ENCODE results near the gene GSTM3. TPM values are rescaled to one million over a fixed set of nuclear protein-coding genes. Genes with fewer than 3 reads are reported as not detected.
"Not testable (repeated sequence)": the region's sequence is repeated elsewhere in the genome, so short reads cannot be mapped to it uniquely, and the experiment has no call there.

Gene GSTM3
- total RNA-seq, 1 donor from 2014 or later: 82.6 TPM

- no peak for DNase-seq (ENCODE audit: low spot score)
Measured at GRCh38 chr1:109775398-109775797, 34.6 kb upstream of the GSTM3 start.

GRCh38 chr1:109773900-109774485 is 33.2 kb upstream of the GSTM3 start:
- DNase-seq (ENCODE audit: low spot score): no peak

DNA sequence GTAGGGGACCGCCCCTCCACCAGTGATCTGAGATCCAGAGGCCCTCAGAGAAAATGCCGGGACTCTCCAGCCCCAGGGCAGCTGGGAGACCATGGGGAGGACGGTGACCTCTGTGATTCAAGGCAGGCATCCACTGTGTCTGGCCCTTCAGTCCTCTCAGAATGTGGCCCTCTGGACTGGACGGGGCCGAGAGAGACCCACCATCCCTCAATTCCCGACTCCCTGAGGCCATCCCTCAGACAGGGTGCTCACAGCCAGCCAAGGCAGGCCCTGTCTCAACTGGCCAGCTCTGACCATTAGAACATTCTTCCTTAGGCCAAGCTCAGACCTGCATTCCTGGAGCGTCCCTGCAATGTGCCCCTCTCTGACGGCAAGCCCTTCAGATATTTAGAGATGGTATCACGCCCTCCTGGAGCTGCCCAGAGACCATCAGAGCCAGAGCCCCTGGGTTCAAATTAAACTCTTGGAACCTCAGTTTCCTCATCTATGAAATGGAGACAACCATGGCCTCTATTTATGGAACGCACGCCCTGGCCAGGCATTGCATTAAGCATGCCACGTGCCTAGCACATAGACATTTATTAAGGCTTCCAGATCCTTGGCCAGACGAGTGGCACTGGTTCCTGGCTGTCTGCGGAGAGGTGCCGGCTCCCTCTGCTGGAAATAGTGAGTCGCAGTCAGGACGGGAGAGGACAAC is 32.5 kb upstream of the GSTM3 start:
- peak; percentile 94 for DNase-seq (ENCODE audit: low spot score)

- DNase-seq (ENCODE audit: low spot score): no peak
Measured at GRCh38 chr1:109772658-109773202, 31.9 kb upstream of the GSTM3 start.

DNA sequence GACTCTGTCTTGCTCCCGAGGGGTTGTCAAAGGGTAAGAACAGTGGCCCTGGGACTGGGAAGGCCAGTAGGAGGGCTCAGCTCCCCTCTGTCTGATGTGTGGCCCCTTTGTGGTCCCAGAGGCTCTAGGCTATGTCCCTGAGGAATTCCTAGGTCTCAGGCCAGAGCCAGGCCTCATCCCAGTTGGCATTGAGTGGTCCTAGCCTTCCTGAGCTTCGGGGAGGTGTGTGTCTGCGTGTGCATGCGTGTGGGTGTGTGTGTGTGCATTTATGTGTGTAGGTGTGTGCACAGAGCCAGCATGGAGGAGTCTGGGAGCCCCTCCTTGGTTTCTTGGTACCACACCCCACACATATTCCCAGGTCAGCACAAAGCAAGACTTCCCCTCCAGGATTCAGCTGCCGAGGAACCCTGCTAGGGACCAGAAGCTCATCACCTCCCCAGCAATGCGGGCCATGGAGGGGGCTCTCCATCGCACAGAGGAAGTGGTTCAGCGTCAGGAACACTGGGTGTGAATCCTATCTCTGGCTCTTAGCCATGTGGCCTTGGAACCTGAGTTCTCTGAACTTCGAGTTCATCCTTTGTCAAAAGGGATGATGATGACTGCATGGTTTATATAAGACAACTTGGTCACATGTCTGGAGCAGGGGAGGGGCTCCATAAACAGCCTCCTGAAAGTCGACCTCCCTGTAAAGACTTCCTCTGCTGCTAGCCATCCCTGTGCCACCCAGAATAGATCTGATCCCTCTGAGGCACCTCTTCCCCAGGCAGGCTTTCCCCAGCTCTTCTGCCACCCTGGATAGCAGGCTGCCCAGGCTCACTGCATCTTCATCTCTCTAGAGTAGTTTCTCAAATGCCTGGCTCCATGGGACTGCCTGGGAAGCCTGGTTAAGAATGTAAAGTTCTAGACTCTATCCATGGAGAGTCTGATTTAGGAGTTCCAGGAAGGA is 31.1 kb upstream of the GSTM3 start:
- DNase-seq (ENCODE audit: low spot score): no peak

DNA sequence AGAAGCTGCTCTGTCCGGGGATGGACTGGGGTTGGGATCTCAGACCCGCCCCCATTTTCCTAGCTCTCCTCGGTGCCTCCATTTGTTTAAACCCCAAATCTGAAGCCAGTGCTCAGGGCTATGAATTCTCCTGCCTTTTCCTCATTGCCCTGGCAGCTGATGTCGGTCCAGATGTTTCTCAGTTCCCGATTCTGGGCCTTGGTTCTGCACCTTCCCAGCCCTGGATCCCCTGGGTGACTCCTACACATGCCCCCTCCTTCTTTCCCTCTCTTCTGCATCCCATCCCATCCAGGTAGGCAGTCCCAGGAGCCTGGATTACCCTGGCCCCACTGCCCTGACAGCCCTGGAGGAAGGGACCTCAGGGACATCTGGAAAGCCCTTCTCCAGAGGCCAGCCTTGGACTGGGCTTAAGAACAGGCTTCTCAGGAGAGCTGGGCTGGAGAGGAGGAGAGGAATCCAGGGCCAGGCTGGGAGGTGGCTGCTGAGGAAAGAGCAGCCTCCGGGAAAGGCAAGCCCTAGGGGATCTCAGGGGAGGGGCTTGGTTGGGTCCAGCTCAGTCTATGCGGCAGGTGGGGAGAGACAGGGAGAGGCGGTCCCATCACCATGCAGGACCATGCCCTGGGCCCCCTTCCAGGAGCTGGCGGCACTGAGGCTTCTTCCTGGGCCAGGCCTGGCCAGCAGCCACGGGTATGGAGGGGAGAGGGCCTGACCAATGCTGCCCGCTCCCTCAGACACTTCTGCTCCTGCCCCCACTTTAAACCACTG is 29.7 kb upstream of the GSTM3 start:
- no peak for DNase-seq (ENCODE audit: low spot score)

DNA sequence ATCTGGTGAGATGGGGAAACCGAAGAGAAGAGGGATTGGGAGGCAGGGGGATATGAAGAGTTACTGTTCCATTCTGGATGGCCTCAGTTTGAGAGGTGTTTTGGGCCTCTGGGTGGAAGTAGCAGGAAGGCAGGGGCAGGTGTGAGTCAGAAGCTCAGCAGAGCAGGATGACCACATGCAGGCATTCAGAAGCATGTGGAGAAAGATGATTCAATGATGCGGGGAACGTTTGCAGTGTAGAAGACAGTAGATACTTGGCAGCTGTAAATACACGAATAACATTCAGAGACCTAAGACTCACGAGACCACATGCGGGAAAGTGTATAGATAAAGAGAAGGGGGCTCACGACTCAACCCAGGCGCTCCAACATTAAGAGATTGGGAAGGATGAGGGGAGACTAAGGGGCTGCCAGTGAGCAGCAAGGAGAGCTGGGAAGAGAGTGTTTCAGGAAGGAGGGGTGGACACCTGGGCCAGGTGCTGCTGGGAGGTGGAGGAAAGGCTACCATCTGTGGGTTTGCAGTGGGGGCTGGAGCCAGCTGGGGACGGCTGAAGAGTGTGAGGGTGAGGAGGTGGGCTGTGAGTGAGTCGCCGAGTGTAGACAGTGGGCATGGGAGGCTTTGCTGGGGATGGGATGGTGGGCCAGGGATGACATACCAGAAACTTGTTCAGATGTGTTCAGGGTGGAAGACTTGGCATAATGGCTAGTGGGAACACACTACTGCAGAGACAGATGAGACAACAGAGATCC is 28.7 kb upstream of the GSTM3 start:
- no peak for DNase-seq (ENCODE audit: low spot score)

DNA sequence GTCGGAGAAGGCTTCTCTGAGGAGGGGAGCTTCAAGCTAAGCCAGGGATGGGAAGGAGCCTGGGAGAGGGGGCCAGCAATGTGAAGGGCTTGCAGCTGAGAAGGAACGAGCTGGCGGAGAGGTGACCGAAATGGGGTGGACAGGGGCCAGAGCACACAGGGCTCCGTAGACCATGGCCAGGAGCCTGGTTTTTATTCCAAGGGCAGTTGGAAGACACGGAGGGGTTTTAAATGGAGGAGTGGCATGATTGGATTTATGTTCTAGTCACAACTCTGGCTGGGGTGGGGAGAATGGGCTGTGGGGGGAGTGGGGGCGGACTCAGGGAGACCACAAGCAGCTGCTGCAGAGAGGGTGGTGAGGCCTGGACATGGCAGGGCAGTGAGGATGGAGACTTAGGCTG is 28.0 kb upstream of the GSTM3 start:
- DNase-seq (ENCODE audit: low spot score): no peak

DNA sequence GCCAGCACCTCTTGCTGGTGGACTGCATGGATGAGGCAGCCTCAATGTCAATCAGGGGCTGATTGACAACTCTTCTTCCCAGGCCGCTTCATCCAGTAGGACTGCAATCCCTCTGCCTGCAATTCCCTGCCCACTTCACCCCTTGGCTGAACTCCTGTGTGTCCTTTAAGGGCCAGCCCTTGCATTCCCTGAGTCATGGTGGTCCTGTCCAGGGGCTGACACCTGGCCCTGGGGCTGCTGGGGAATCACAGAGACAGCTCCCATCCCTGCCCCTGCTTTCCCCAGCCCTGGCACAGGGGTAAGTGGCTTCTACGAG is 27.5 kb upstream of the GSTM3 start:
- DNase-seq (ENCODE audit: low spot score): no peak

GRCh38 chr1:109767637-109768334 is 26.9 kb upstream of the GSTM3 start:
- no peak for DNase-seq (ENCODE audit: low spot score)

DNA sequence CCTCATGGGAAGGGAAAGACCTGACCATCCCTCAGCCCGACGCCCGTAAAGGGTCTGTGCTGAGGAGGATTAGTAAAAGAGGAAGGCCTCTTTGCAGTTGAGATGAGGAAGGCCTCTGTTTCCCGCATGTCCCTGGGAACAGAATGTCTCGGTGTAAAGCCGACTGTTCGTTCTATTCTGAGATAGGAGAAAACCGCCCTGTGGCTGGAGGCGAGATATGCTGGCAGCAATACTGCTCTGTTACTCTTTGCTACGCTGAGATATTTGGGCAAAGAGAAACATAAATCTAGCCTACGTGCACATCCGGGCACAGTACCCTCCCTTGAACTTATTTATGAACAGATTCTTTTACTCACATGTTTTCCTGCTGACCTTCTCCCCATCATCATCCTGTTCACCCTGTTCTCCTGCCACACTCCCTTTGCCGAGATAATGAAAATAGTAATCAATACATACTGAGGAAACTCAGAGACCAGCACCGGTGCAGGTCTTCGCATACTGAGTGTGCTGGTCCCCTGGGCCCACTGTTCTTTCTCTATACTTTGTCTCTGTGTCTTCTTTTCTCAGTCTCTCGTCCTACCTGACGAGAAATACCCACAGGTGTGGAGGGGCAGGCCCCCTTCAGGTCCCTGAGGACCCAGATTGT is 26.3 kb upstream of the GSTM3 start:
- not testable (repeated sequence) for DNase-seq (ENCODE audit: low spot score)

DNA sequence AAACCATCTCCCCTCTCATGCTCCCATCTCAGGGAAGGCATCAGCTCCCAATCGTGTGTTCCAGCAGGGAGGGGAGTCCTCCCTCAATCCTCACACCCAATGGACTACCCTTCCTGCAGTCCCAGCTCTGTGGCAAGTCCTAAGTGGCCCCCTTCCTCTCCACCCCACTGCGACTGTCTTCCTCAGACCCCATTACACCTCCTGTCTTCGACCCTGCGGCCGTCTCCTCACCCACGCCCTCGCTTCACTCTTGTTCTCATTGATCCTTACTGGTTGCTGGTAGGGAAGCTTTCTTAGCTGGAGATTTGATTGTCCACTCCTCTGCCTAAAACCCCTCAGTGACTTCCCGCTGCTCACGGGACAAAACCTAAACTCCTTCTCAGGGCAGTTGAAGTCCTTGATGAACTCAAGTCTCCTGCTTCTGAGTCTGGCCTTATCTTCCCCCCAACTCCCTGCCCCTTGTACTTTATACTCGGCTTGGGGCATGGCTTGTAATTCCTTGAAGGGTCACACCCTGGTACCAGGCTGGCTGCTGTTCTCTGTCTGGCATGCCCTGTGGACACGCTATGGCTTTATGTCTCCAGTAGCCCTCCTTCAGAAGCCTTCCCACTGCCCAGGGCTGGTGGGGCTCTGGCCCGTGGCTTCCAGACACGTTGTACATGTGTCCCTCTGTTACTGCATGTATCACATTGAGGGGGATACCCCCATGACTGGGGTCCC is 25.2 kb upstream of the GSTM3 start:
- DNase-seq (ENCODE audit: low spot score): no peak

GRCh38 chr1:109765483-109765815 is 24.6 kb upstream of the GSTM3 start:
- no peak for DNase-seq (ENCODE audit: low spot score)

DNA sequence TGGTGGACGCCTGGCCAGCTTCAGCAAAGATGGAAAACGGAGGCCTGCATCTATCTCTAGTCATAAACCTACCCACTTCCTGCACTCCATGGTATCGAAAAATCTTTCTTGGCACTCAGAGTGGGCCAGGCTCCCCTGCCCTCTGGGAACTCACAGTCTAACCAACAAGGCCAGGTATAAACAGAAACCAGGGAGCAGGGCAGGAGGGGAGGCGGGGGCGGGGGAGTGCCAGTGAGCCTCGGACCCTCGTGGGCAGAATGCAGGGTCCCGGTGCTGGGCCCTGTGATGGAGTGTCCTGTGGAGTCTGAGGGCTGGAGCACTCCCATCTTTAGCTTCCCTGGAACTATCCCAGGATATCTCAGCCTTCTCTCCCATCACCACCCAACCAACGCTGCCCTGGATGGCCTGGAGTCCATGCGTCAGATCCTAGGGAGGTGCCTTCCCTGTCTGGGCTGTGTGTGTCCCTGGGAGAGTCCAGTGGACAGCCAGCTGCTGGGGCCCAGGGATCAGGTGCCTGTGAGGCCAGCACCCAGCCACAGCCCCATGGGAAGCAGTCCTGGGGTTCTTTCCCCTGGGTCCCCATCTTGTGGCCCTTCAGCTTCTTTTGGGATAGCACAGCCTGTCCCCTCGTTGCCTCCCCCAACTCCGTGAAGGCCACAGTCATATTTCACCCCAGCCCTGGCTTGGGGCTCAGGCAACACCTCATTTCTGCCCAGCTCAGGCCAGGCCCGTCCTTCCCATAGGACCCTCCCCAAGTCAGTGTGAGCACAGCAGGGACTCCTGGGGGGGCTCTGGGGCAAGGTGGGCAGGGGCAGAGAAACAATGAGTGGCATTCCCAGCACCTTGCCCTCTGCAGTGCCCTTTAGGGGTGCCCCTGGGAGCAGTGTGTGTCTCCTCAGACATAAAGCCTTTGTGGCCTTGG is 24.0 kb upstream of the GSTM3 start:
- no peak for DNase-seq (ENCODE audit: low spot score)

DNA sequence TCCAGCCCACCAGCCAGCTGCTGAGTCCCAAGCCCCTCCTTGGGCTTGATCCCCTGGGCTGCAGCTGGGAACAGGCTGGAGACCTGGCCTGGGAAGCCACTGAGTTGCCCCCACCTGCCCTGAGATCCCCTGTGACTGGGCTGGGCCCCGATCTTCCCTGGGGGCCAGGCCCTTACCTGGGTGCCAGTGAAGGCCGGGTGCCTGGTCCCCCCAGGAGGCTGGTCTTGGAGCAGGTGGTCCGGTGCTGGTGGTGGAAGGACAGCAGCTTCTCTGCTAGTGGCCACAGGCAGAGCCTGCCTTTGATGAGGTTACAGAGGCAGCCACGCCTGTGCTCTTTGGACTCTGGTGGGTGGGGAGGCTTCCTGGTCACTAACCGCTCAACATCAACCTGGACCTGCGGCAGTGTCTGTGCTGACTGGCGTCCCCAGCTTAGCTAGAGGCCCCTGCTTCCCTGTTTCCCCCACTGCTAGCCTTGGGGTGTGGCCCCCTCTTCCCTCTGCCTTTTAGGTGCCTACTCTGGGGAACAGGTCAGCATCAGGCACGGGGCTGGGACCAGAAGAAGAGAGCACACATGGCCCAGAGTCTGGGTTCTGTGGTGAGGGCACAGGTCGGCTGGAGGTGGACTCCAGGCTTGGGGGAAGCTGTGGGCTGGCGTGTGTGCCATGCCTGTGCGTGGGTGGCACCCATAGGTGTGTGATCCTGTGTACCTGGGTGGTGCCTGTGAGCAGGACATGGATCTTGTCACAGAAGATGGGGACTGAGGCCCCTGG is 23.0 kb upstream of the GSTM3 start, which contains the start of gene EPS8L3:
TSS of gene EPS8L3 (minus strand) at position 278 of the 770 bp plus-strand sequence. CDS start 2,174 bp downstream, outside the sequence.
- DNase-seq (ENCODE audit: low spot score): no peak

DNA sequence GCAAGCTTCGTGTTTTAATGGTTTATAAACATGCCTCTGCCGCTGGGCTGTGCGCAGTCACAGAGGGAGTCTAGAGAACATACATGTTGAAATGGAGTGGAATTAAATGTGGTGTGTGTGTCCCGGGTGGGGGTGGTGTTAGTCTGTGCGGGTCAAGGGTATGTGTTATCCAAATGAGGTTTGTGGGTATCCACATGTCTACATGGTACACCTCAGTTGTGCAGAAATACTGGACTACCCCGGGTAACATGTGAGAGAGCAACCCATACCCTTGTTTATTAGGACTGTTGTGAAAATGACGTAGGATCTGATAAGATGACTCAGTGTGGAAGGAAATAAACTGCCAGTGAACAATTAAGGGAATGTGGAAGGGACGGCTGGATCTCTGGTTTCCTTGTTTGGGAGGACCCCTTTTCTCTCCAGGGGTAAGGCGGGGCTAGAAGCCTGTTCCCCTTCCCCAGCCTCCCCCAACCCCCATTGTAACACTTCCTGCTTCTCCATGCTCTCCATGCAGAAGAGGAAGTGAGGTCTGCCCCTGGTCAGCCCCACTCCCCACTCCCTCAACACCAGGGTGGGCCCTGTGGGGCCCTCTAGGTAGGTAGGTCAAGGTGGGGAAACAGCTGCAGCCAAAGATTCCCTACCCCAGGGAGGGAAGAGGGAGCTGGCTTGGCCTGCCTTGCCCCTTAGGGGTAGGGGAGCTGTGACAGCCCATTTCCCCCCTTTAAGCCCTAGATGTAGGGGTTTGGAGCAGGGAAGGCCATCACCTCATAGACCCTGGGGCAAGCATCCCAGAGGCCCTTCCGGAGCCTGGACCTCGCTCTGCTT is 22.2 kb upstream of the GSTM3 start:
- peak; percentile 35 for DNase-seq (ENCODE audit: low spot score)

Data from umbilical cord (tissue), 2 donors.